HepG2 (cell line): ENCODE results near the gene VPS25. TPM values are rescaled to one million over a fixed set of nuclear protein-coding genes. Genes with fewer than 3 reads are reported as not detected.

Experiments used
- BORCS8-MEF2B ChIP-seq: sonication (generic); formaldehyde crosslinking; IDR thresholded peaks from 2 replicates; pipeline ENCODE4 v1.8.0; 2022; ENCODE audit warnings: mild to moderate bottlenecking, missing genetic modification reagents
- CCDC6 ChIP-seq: sonication (generic); formaldehyde crosslinking; IDR thresholded peaks from 2 replicates; pipeline ENCODE4 v1.8.1; 2022; ENCODE audit warnings: mild to moderate bottlenecking, missing genetic modification reagents, moderate library complexity
- CREM ChIP-seq, 2 experiments: sonication (generic) in 1 of 2; formaldehyde crosslinking in 1 of 2; IDR thresholded peaks; 2 replicates each; pipeline versions ENCODE4 v1.4.0 to v1.6.1; 2016 to 2020; ENCODE audit warnings: antibody characterized with exemption in 1 of 2, mild to moderate bottlenecking in 1 of 2, missing genetic modification reagents in 1 of 2
- CTCF ChIP-seq: sonication (generic); formaldehyde crosslinking; IDR thresholded peaks from 2 replicates; pipeline ENCODE4 v1.5.0; 2020; ENCODE audit warnings: mild to moderate bottlenecking, missing genetic modification reagents, moderate library complexity
- FOXP1 ChIP-seq, 2 experiments: fragments of 450-650 bp in 1 of 2; IDR thresholded peaks; 2 replicates each; pipeline ENCODE4 v1.6.1; 2017 to 2018; ENCODE audit warnings: antibody characterized with exemption in 1 of 2
- NCOA5 ChIP-seq: sonication (generic); formaldehyde crosslinking; IDR thresholded peaks from 2 replicates; pipeline ENCODE4 v1.4.0; 2020; ENCODE audit warnings: missing genetic modification reagents
- NONO ChIP-seq, 2 experiments: fragments of 450-650 bp in 1 of 2; sonication (generic) in 1 of 2; formaldehyde crosslinking in 1 of 2; IDR thresholded peaks in 1 of 2; conservative IDR thresholded peaks in 1 of 2; 2 replicates each; pipeline versions ENCODE4 v1.6.1 to v1.8.0; 2017 to 2022; ENCODE audit warnings: mild to moderate bottlenecking in 1 of 2, missing genetic modification reagents in 1 of 2, moderate library complexity in 1 of 2
- NRL ChIP-seq: sonication (generic); formaldehyde crosslinking; IDR thresholded peaks from 2 replicates; pipeline ENCODE4 v1.5.0; 2020; ENCODE audit warnings: missing genetic modification reagents, mild to moderate bottlenecking, moderate library complexity, borderline replicate concordance
- RARG ChIP-seq: sonication (generic); formaldehyde crosslinking; IDR thresholded peaks from 2 replicates; pipeline ENCODE4 v1.4.0; 2020; ENCODE audit warnings: low read depth, mild to moderate bottlenecking, missing genetic modification reagents
- SAP130 ChIP-seq: IDR thresholded peaks from 2 replicates; pipeline ENCODE4 v1.6.1; 2016; ENCODE audit warnings: low read depth
- SP140L ChIP-seq: sonication (generic); formaldehyde crosslinking; IDR thresholded peaks from 2 replicates; pipeline ENCODE4 v1.4.0; 2020; ENCODE audit warnings: missing genetic modification reagents, borderline replicate concordance
- ZNF263 ChIP-seq: sonication (generic); formaldehyde crosslinking; IDR thresholded peaks from 2 replicates; pipeline ENCODE4 v1.4.0; 2020; ENCODE audit warnings: missing genetic modification reagents
- ZNF343 ChIP-seq: sonication (generic); formaldehyde crosslinking; IDR thresholded peaks from 2 replicates; pipeline ENCODE4 v1.4.0; 2020; ENCODE audit warnings: mild to moderate bottlenecking, missing genetic modification reagents
- ZNF512B ChIP-seq: sonication (generic); formaldehyde crosslinking; IDR thresholded peaks from 2 replicates; pipeline ENCODE4 v1.5.1; 2020; ENCODE audit warnings: missing genetic modification reagents, mild to moderate bottlenecking, borderline replicate concordance
- ZNF570 ChIP-seq: sonication (generic); formaldehyde crosslinking; IDR thresholded peaks from 2 replicates; pipeline ENCODE4 v1.4.0; 2020; ENCODE audit warnings: mild to moderate bottlenecking, missing genetic modification reagents, borderline replicate concordance
- ZNF761 ChIP-seq: sonication (generic); formaldehyde crosslinking; conservative IDR thresholded peaks from 2 replicates; pipeline ENCODE4 v1.4.0; 2020; ENCODE audit warnings: mild to moderate bottlenecking, missing genetic modification reagents
- polyA plus RNA-seq, 8 experiments: library from polyadenylated mRNA; depleted of rRNA in 3 of 8; stranded (reverse) in 7 of 8; unstranded in 1 of 8; fragments of >200 nt; fragmentation: Illumina TruSeq in 4 of 8; extraction: Trizol in 4 of 8; gene quantifications; 2 replicates each; pipeline versions ENCODE4 v1.2.1 to v1.2.3, GENCODE V29; 2011 to 2016; ENCODE audit warnings: low read depth in 4 of 8, missing spikeins in 1 of 8, mixed read lengths in 1 of 8; ENCODE audit not compliant: insufficient read depth in 1 of 8
- total RNA-seq, 5 experiments: library from RNA; depleted of rRNA; stranded (reverse); fragments of >200 nt; fragmentation: Illumina TruSeq; extraction: Trizol; gene quantifications; 2 replicates each; pipeline ENCODE4 v1.2.3, GENCODE V29; 2016; ENCODE audit warnings: low read depth in 1 of 5
- TF ChIP-seq, protein P1 (sequence below): sonication (generic); formaldehyde crosslinking; IDR thresholded peaks from 2 replicates; pipeline ENCODE4 v1.8.0; 2023; ENCODE audit warnings: mild to moderate bottlenecking, missing genetic modification reagents
- TF ChIP-seq, protein P2 (sequence below): sonication (generic); formaldehyde crosslinking; IDR thresholded peaks from 2 replicates; pipeline ENCODE4 v1.4.0; 2020; ENCODE audit warnings: missing genetic modification reagents, mild to moderate bottlenecking, borderline replicate concordance
- TF ChIP-seq, protein P3 (sequence below): IDR thresholded peaks from 2 replicates; pipeline ENCODE4 v1.6.1; 2012; ENCODE audit warnings: low read depth, low read length, improper control_type of control experiment
- TF ChIP-seq, protein P4 (sequence below): sonication (generic); formaldehyde crosslinking; IDR thresholded peaks from 2 replicates; pipeline ENCODE4 v1.8.1; 2023; ENCODE audit warnings: mild to moderate bottlenecking, missing genetic modification reagents, borderline replicate concordance

Gene VPS25
- total and polyA plus RNA-seq, 2 of the 13 experiments (the other 11 are each of a cell fraction or from before 2014, with no cell fraction given), result 161 to 249 TPM

DNA sequence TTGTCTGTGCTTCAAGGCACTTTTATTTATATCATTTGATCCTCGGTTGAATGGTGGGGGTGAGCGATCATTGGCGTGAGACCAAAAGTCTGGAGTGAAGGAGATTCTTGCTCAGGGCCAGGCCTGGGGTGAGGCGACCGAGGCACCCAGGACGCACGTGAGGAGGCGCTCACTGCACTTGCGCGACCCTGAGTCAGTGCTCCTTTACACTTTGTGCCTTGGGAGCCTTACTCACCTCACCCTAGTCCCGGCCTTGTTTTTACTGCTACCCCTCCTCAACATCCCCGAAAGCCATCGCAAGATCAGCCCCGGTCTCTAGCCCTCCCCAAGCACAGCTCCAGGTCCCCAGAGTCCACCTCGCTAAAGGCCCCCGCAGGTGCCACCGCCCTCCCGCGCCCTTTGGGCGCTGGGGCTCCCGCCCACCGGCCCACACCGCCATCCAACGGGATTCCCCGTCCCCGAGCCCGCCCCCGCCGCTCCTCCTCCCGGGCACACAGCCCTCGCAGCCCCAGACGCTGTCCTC, 28.9 kb upstream of the VPS25 start (continued):
- TF ChIP-seq ZNF512B (CRISPR knock-in tag) (0 out of 2 replicates have a peak, but pooled peaks have one; percentile 40), CREM (IDR thresholded peaks at IDR 0.05) (no peak), CREM (CRISPR knock-in tag; IDR thresholded peaks at IDR 0.05) (no peak), NCOA5 (CRISPR knock-in tag) (no peak), ZNF570 (CRISPR knock-in tag) (no peak), ZNF343 (CRISPR knock-in tag) (no peak), FOXP1 (IDR thresholded peaks at IDR 0.05) (no peak), FOXP1 (CRISPR knock-in tag; IDR thresholded peaks at IDR 0.05) (no peak), NRL (CRISPR knock-in tag) (no peak), SP140L (no peak), RARG (CRISPR knock-in tag) (no peak), ZNF263 (CRISPR knock-in tag) (peak; percentile 75; the same call in 1 of the 2 replicates), CCDC6 (CRISPR knock-in tag) (no peak; the same call in 1 of the 2 replicates), CTCF (CRISPR knock-in tag) (peak; percentile 54), SAP130 (CRISPR knock-in tag) (peak; percentile 75), ZNF761 (CRISPR knock-in tag) (no peak), NONO (IDR thresholded peaks at IDR 0.05) (no peak), NONO (CRISPR knock-in tag; conservative IDR thresholded peaks at IDR 0.05) (no peak), BORCS8-MEF2B (peak; percentile 48; the same call in 1 of the 2 replicates)
- TF ChIP-seq, protein P1, sequence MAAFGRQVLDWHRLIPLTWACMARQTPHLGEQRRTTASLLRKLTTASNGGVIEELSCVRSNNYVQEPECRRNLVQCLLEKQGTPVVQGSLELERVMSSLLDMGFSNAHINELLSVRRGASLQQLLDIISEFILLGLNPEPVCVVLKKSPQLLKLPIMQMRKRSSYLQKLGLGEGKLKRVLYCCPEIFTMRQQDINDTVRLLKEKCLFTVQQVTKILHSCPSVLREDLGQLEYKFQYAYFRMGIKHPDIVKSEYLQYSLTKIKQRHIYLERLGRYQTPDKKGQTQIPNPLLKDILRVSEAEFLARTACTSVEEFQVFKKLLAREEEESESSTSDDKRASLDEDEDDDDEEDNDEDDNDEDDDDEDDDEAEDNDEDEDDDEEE (CRISPR knock-in tag), result peak; percentile 55; the same call in 1 of the 2 replicates
- TF ChIP-seq, protein P2, sequence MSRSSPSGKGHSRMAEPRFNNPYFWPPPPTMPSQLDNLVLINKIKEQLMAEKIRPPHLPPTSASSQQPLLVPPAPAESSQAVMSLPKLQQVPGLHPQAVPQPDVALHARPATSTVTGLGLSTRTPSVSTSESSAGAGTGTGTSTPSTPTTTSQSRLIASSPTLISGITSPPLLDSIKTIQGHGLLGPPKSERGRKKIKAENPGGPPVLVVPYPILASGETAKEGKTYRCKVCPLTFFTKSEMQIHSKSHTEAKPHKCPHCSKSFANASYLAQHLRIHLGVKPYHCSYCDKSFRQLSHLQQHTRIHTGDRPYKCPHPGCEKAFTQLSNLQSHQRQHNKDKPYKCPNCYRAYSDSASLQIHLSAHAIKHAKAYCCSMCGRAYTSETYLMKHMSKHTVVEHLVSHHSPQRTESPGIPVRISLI, result peak; percentile 47; the same call in 1 of the 2 replicates
- TF ChIP-seq, protein P3, sequence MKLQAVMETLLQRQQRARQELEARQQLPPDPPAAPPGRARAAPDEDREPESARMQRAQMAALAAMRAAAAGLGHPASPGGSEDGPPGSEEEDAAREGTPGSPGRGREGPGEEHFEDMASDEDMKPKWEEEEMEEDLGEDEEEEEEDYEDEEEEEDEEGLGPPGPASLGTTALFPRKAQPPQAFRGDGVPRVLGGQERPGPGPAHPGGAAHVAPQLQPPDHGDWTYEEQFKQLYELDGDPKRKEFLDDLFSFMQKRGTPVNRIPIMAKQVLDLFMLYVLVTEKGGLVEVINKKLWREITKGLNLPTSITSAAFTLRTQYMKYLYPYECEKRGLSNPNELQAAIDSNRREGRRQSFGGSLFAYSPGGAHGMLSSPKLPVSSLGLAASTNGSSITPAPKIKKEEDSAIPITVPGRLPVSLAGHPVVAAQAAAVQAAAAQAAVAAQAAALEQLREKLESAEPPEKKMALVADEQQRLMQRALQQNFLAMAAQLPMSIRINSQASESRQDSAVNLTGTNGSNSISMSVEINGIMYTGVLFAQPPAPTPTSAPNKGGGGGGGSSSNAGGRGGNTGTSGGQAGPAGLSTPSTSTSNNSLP, result no peak
- TF ChIP-seq, protein P4, sequence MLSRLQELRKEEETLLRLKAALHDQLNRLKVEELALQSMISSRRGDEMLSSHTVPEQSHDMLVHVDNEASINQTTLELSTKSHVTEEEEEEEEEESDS (CRISPR knock-in tag), result no peak
